PC-3 (cell line): ENCODE results near the gene PRICKLE2.

Experiments
- EZH2 ChIP-seq: fragments of 300-600 bp; sonication (generic); IDR thresholded peaks from one replicate; pipeline ENCODE4 v1.6.1; 2017; ENCODE audit warnings: antibody characterized with exemption, mild to moderate bottlenecking, low read length; ENCODE audit not compliant: unreplicated experiment
- TF ChIP-seq, protein P1 (sequence below): fragments of 300-600 bp; sonication (generic); conservative IDR thresholded peaks from 2 replicates; pipeline ENCODE4 v1.5.1; 2017; ENCODE audit warnings: antibody characterized with exemption, low read depth, mild to moderate bottlenecking, low read length

DNA sequence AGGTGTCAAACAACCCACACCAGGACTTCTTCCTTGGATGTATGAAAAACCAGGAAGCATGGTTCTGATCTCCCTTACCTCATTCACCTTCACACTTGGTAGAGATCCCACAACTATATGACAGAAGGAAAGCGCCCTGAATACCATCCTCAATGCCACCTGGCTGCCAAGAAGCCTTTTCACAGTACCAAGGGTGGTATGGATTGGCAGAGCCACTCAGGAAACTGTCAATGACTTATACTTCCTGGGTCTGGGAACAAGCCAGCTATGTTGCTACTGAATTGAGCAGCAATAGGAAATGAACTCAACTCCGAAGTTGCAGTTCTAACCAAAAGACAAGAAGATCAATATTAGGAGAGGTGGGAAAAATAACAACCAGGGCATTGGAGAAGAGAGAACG, 129.5 kb downstream of the PRICKLE2 start:
- TF ChIP-seq, protein P1, sequence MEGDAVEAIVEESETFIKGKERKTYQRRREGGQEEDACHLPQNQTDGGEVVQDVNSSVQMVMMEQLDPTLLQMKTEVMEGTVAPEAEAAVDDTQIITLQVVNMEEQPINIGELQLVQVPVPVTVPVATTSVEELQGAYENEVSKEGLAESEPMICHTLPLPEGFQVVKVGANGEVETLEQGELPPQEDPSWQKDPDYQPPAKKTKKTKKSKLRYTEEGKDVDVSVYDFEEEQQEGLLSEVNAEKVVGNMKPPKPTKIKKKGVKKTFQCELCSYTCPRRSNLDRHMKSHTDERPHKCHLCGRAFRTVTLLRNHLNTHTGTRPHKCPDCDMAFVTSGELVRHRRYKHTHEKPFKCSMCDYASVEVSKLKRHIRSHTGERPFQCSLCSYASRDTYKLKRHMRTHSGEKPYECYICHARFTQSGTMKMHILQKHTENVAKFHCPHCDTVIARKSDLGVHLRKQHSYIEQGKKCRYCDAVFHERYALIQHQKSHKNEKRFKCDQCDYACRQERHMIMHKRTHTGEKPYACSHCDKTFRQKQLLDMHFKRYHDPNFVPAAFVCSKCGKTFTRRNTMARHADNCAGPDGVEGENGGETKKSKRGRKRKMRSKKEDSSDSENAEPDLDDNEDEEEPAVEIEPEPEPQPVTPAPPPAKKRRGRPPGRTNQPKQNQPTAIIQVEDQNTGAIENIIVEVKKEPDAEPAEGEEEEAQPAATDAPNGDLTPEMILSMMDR, result no peak
- TF ChIP-seq EZH2, result no peak
